ENCODE measurements around the gene CTF1.

DNA sequence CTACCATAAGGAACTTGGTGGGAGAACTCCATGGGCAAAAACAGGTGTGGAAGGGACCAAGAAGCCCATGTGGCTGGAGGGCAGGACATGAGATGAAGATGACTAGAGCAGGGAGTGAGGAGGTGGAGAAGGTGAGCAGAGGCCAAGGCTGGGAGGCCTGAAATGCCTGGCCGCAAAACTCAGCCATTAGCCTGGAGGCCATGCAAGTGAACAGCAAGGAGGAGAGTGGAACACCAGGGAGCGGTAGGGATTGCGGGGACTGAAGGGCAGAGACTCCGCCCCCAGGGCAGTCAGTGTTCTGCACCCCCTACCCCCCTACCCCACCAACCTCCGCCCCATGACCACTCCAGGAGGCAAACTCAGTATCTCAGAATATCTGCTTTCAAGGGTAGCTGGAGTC lies 19.5 kb upstream of the CTF1 start:
- TF ChIP-seq, protein P1, sequence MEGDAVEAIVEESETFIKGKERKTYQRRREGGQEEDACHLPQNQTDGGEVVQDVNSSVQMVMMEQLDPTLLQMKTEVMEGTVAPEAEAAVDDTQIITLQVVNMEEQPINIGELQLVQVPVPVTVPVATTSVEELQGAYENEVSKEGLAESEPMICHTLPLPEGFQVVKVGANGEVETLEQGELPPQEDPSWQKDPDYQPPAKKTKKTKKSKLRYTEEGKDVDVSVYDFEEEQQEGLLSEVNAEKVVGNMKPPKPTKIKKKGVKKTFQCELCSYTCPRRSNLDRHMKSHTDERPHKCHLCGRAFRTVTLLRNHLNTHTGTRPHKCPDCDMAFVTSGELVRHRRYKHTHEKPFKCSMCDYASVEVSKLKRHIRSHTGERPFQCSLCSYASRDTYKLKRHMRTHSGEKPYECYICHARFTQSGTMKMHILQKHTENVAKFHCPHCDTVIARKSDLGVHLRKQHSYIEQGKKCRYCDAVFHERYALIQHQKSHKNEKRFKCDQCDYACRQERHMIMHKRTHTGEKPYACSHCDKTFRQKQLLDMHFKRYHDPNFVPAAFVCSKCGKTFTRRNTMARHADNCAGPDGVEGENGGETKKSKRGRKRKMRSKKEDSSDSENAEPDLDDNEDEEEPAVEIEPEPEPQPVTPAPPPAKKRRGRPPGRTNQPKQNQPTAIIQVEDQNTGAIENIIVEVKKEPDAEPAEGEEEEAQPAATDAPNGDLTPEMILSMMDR (IDR thresholded peaks at IDR 0.05; ENCODE audit: low read depth, low read length, poor library complexity, severe bottlenecking), result no peak
- no peak for TF ChIP-seq EZH2phosphoT487 (IDR thresholded peaks at IDR 0.05; ENCODE audit: borderline replicate concordance, low read length)

All from DOHH2 (cell line).